HG02678 (cell line): Measurements from ENCODE around the gene CLEC12A.
"Not testable (repeated sequence)": the region's sequence is repeated elsewhere in the genome, so short reads cannot be mapped to it uniquely, and the experiment has no call there.

ENCODE experiments used
- ATAC-seq: cut with Tn5 transposase; IDR thresholded peaks from one replicate; pipeline ENCODE4 v1.9.1; 2021; ENCODE audit warnings: mild to moderate bottlenecking, moderate library complexity; ENCODE audit not compliant: unreplicated experiment

CLEC12A gene

DNA sequence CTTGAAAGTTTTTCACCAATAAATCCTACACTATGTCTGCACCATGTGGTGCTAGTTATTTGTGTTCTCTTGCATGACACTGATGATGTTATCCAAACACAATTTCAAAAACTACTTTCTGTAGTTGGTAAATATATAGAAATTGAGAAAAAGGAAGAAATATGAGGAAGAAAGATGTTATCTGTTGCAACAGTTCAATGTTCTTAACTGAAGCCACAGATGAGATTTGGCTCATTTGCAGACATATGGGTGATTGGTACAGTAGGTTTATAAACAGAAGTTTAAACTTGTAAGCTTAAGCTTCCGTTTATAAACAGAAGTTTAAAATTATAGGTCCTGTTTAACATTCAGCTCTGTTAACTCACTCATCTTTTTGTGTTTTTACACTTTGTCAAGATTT is at the start of gene CLEC12A:
Gene CLEC12A, plus strand, starts transcription at position 229 of the 400 bp plus-strand sequence. CDS start 188 bp downstream, outside the sequence.
- no peak for ATAC-seq

DNA sequence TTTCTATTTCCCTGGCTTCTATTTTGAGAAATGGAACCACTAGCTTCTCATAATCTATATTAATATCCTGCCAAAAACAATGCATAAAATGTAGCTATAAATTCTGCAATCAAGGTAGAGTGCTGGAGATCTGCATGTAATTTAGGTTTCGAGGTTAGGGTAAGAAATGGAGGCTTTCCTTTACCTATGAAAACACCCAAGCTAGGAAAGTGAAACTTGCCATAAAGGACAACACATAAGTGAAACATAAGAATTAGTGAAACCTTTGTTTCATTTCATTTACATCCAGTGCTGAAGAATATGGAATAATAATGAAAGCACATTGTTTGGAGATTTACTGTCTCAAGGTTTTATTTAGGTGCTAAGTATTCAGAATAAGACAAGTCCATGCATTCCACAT is 48.8 kb upstream of the CLEC12A start:
- ATAC-seq: no peak

DNA sequence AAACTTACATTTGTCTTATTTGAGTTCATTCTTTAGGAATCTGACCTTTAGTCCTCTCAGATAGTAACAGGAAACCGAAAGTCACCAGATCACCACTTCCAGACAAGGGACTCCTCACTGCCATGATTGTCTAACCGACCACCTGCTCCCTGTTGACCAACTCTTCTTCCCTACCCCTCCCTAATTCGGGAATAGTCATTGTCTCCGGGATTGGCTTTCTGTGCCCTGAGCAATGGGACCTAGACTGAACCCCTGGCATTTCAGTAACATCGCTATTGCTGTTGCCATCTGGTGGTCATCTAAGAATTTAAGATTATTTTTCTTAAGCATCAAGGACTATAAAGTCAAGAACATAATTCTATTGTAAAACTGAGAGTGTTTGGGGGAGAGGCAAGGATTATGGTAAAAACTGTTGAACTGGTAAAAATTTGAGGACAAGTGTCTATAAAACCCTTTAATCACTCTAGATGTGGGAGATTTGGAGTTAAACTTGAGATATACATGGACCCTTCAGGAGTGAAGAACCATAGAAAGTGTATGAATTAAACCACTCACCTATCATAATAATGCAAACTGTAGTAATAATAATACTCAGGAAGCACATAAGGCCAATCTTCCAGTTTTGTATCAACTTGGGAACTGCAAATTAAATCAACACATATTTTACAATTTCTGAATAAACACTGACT is 45.4 kb upstream of the CLEC12A start:
- ATAC-seq: no peak

DNA sequence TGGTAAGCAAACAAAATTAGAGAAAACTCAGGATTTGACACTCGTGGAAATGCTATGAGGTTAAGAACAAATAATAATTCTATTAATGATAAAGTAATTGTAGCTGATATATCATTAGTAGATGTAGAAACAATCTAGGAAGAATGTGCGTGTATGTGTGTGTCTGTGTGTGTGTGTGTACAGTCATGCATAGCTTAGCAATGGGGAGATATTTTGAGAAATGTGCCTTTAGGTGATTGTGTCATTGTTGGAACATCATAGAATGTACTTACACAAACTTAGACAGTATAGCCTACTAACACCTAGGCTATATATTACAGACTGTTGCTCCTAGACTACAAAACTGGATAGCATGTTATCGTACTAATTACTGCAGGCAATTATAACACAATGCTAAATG is 44.3 kb upstream of the CLEC12A start:
- ATAC-seq: no peak

DNA sequence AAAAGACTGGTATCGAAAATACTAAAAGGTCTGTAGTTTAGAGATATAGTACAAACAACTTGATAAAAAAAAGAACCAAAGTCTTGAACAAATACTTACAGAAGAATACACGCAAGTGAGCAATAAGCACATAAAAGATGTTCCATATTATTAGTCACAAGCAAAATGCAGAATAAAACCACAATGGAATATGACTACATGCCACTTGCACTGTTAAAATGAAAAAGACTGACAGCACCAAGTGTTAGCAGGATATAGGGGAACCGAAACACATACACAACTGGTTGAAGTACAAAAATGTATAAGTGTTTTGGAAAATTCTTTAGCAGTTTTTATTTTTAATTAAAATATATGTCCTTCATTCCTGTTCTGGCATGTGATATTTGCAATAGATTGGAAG is 42.6 kb upstream of the CLEC12A start:
- no peak for ATAC-seq

DNA sequence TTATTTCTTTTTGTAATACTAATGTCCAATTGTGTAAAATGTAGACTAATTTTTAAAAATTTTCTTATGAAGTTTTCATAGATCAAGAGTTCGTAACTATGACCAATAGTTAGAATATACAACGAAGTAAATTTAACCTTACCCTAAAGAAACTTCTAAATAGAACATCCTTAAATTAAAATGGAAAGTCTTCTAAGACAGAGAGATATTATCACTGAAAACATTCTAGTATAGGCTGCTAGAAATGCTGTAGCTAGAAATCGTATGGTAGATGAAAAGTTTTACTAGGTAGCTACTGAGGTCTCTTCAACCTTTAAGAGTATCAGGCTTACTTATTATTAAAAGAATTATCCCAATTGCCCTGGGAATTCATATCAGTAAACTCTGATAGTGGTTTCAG is 40.0 kb upstream of the CLEC12A start:
- no peak for ATAC-seq

DNA sequence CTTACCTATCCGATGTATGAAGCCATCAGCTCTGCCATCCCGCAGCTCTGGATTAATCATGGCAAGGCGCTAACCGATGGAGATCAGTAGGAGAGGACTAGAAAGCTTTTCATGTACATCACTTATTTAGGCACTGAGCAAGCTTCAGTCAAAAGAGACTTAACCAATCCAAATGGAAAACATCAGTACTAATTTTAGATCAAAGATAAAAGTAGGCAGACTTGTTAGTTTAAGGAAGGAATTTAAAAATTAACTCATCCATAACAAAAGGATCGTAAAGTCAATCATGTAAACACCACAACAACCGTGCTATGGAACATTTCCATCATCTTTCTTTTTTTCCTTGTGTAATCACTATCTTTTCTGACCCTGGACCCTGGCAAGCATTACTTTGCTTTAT is 38.9 kb upstream of the CLEC12A start, which contains the start of gene CLEC2A:
Gene CLEC2A, minus strand, starts transcription at position 101 of the 400 bp plus-strand sequence. Its CDS starts 41 bp downstream, at position 60.
- no peak for ATAC-seq

DNA sequence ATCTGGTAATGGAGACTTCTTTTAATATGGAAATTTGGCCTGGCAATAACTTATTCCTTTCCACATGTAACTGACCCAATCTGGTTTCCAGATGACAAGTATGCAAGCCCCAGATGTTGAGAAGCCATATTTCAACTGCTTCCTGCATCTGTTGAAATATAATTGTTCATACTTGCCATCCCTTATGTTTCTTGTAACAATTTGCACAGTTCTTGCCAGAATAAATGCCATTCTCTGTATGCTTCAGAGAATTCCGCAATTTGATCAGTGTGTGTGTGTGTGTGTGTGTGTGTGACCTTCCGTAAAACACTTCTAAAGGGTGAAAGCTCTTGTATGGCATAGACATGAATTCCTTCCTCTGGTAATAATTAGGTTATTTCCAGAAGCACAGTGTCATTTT is 37.3 kb upstream of the CLEC12A start:
- ATAC-seq: no peak

DNA sequence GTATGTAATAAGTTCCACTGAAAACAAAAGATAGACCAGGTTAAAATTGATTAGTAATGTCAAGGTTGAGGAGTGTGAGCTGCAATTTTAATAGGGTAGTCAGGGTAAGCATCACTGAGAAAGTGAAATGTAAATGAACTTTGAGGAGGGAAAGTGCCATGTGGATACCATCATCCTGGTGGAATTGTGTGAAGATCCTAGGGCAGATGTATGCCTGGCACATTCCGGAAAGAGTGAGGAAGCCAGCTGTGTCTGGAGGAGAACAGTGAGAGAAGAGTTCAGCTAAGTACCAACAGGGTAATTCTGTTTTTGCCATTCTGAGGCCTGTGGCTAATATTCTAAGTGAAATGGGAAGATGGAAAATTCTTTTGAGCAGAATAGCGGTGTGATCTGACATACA is 36.2 kb upstream of the CLEC12A start:
- no peak for ATAC-seq

DNA sequence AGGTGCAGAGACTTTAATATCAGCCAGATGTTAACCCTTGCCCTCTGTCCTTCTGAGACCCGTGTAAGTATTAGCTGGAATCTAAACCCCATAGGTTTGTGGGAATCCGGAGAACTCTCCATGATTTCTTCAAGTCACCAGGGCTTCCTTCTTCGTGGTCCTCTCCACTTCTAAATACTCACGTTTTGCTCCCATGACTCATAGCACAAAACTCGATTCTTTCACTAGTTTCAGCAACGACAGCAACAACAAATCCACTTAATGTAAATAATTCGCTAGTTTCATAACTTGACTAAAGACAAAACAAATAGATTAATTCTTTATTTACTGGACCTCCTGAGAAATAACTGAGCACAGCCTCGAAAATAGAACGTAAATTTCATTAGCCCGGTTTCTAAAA is 34.6 kb upstream of the CLEC12A start:
- ATAC-seq: no peak

DNA sequence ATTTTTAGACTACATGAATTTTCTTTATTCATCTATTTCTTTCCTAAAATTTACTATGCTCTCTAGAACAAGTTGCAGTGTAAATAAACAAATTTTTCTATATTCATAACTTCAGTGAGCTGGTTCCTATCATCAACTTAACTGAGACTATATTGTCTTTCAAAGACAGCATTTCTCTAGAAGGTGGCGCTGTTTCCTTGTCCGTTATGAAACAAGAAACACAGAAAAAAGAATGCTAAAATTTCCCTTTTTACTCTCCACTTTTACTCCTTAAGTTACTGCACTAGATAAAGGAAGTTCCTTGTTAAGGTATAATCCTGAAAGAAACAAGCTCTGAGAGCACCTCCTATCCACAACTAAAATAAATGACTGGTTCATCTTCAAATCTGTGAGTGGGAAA is 30.8 kb upstream of the CLEC12A start:
- no peak for ATAC-seq

DNA sequence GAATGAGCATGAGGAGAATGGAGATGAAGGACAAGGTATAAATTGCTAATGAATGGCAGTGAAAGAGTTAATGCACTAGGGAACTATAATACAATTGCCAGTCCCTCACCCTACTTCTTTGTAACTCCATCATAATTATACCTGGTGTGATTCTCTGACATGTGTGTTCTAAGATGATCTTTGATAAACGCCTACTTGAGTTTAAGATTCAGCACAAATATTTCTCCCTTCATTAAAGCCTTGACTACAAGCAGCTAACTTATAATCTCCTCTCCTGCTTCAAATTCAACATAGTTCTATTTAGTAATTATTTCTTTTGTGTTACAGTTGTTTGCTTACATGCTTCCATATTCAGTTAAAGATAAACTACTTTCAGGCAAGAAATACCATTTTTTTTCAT is 29.4 kb upstream of the CLEC12A start:
- no peak for ATAC-seq

DNA sequence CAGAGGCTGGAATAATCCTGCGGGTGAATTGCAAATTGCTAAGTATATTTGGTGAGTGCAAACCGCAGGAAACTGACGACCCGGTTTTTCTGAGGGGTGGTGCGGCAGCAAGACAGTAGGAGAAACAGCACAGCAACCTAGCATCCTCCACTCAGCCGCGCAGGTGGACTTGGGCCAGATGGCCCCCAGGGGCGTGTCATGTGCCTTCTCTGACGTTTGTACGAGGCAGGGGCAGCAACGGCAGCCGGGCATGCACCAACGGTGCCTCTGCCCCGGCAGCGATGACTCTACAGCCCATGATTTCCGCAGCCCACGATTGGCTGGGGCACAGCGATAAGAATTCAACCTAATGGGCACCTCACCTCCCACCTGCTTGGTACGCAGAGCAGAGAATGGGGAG is 28.0 kb upstream of the CLEC12A start:
- ATAC-seq: no peak

DNA sequence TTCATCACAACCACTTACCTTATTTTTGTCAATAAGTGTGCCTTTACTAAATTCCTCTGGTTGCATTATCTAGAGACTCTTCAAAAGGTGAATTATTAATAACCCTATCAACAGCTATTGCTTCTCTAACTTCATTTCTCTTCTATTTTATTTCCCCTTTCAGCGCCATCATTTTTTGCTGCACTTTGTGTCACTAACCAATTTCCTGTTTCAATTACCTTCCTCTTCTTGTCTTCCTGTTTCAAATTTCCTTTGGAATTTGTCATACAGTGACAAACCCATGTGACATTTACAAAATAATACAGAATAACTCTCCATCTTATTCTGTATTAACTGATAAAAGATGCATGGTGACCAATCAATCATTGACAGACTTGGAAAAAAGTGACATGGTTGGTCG is 26.8 kb upstream of the CLEC12A start:
- ATAC-seq: no peak

DNA sequence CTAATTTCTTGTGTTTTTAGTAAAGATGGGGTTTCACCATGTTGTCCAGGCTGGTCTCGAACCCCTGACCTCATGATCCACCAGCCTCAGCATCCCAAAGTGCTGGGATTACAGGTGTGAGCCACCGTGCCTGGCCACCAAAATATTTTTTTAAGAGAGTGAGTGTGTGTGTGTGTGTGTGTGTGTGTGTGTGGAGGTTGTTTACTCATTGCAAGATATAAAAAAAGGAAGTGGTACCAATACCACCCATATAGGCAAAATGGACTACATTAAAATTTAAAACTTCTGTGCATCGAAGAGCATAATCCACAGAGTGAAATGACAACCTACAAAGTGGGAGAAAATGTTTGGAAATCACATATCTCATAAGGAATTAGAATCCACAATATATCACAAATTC is 23.5 kb upstream of the CLEC12A start:
- no peak for ATAC-seq

DNA sequence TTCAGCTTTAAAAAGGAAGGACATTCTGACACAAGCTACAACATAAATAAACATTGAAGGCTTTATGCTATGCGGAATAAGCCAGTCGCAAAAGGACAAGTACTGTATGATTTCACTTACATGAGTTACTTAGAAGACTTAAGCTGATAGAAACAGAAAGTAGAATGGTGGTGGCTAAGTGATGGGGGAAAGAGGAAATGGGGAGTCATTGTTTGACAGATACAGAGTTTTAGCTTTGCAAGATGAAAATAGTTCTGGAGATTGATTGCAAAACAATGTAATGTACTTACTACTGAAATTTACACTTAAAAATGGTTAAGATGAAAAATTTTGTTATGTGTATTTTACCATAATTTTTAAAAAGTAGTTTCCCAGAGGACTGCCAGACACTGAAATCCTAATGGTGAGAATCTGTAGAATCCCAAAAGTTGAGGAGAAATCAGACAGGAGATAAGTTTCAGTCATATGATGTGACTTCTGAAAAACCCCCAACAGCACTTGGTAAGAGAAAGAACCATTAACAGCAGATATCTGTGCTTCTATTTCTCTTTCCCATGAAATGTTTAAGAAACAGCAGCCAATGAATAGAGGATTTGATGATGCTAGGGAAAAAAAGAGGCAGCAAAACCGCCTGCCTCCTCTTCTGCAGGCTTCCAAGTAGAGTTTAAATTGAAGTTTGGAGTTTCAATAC is 22.5 kb upstream of the CLEC12A start:
- ATAC-seq: peak; percentile 97

DNA sequence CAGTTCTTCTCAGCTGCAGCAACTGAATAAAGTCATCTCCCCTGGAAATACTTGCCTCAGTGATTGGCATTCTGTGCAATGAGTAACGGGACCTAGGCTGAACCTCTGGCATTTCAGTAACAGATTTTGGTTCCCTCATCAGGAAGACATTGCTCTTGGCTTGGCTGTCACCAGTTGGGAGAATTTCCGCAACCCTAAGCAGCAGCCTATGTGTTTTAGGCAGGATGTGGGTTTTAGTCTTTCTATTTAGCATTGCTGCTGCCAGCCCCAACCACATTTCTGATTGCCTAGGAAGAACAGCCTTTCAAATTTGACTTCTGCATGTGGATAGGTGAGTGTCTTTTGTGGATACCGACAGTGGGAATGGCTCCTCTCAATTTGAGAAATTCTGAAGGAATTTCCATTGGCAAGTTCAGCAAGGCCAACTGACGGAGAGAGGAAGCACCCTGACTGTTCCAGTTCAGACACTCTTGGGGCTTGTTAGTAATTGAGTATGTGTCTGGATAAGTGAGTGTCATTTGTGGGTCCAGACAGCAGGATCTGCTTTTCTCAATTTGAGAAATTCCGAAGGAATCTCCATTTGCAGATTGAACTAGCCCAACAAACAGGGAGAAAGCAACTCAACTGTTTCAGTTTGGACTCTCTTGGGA is 20.1 kb upstream of the CLEC12A start:
- ATAC-seq: peak; percentile 51

DNA sequence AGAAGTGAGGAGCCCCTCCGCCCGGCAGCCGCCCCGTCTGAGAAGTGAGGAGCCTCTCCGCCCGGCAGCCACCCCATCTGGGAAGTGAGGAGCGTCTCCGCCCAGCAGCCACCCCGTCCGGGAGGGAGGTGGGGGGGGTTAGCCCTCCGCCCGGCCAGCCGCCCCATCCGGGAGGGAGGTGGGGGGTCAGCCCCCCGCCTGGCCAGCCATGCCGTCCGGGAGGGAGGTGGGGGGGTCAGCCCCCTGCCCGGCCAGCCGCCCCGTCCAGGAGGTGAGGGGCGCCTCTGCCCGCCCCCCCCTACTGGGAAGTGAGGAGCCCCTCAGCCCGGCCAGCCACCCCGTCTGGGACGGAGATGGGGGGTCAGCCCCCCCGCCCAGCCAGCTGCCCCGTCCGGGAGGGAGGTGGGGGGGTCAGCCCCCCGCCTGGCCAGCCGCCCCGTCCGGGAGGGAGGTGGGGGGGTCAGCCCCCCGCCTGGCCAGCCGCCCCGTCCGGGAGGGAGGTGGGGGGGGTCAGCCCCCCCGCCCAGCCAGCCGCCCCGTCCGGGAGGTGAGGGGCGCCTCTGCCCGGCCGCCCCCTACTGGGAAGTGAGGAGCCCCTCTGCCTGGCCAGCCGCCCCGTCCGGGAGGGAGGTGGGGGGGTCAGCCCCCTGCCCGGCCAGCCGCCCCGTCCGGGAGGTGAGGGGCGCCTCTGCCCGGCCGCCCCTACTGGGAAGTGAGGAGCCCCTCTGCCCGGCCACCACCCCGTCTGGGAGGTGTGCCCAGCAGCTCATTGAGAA is 18.1 kb upstream of the CLEC12A start:
- not testable (repeated sequence) for ATAC-seq

DNA sequence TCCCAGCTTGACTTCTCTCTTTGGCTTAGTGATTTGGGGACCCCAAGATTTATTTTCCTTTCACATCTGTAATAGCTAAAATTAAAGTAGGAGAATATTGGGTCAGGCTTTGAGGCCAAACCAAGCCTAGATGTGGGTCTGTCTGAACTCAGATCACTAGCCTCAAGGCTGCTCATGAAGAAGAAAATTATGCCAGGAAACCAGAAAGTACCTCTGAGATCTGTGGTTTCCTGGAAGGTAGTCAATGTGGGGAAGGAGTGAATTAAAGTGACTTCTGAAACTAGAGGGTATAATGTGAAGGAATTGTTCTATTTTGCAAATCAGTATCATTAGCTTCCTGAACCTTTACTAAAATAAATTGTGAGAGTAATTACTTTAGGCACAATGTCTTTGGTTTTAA is 13.4 kb upstream of the CLEC12A start:
- ATAC-seq: no peak

DNA sequence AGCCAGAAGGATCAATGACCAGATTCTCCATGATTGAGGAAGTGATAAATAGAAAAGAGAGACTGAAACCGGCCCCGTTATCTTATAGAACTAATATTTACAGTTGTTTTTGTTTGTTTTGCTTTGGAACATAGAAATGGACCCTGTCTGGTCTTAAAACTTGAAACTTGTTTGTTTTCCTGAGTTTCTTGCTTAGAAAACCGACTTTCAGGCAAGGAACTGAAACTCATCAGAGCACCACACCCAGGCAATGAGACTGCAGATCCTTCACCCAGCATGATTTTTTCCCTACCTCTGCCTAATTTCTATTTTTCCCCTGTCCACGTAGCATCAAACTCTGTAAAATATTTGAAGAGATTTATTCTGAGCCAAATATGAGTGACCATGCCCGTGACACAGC is 10.6 kb upstream of the CLEC12A start:
- ATAC-seq: peak; percentile 18

DNA sequence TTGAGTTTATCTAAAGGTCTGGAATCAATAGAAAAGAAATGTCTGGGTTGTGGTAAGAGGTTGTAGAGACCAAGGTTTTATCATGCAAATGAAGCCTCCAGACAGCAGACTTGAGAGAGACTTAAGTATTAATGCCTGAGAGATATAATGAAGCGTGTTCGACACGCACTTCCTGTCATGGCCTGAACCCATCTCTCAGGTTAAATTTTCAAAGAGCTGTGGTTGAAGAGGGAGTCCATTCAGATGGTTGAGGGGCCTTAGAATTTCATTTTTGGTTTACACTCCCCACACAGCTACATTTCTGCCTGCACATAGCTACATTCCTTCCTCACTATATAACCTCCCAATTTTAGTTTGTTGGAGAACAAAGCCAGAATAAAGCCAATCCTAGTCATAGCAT is 10.1 kb upstream of the CLEC12A start:
- peak; percentile 91 for ATAC-seq
